HL-60/S4 treated with retinoic acid at 250 ng/mL for 4 days and 3 days (cell line): ENCODE data around the gene KCNH5.
"Not testable (repeated sequence)": the region's sequence is repeated elsewhere in the genome, so short reads cannot be mapped to it uniquely, and the experiment has no call there.

Experiments used
- in situ Hi-C: fragments of 300-500 bp; cut with MboI; formaldehyde crosslinking; loops from 2 replicates; pipeline ENCODE4 v1.7.0; 2022; ENCODE audit warnings: low sequenced_read_pairs

The KCNH5 gene

DNA sequence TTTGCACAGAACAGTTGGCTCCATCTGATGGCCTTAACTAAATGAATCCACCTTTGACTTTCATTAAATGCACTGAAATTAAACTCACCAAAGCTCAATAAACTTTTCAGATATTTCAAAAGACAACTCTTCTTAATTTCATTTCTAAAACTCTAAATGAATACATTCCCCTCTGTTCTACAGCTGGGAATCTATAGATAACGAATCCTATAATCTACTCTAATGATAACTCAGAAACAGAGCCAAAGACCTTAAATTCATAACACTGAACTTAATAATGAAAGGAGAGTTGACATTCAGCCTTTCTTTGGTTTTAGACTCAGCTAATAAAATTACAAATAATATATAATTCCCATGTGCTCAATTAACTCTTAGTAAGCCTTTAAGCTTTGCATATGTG, 150.5 kb downstream of the KCNH5 start:
- in situ Hi-C loops = no loop called here

DNA sequence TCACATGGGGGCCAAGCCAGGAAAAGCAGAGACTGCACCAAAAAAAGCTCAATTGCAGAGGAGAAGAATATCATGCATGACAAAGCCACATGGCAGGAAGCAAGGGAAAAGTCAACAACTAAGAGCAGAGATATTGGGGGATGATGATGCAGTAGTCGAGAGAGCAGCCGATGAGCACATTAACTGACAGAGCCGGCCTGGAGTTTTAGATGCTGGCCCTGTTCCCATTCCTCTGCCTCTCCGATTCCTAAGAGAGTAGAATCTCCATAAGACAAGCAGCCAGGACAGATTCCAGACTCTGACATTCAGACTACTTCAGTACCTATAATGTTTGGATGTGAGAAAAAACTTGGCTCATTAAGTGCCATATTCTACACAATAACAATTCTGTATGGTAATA, 155.9 kb downstream of the KCNH5 start:
- in situ Hi-C loops = no loop called here

DNA sequence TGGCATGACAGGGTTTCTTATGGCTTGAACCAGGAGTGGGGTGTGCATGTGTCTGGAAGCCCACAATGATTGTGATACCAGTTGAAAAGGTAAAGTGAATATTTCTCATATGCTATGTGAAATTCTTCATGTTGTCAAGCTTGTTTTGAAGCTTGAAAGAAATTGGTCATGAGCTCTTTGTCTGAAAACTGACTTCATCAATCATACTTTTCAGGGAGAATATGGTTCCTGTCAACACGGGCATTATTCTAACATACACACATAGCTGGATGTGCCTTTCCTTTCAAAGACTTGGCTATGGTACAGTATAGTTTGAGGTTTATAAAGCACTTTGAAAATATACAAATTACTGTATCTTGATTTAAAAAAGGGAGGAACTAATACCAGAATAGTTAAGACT, 158.8 kb downstream of the KCNH5 start:
- in situ Hi-C loops = no loop called here

DNA sequence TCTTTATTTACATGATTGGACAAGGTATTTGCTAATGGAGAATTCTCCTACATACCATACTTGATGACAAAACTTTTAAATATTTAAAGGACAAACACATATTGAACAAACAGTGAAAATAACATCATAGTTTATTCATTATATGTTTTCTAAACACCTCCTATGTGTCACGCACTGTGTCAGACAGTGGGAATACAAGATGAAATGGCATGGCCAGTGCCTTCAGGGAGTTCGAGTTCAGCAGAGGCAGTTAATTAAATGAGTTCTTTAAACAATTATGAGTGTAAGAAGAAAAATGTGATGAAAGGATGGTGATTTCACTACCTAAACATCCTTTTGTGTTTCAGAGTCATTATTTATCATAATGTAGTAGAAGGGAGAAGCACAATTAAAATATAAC, 159.8 kb downstream of the KCNH5 start:
- in situ Hi-C loops = no loop called here

DNA sequence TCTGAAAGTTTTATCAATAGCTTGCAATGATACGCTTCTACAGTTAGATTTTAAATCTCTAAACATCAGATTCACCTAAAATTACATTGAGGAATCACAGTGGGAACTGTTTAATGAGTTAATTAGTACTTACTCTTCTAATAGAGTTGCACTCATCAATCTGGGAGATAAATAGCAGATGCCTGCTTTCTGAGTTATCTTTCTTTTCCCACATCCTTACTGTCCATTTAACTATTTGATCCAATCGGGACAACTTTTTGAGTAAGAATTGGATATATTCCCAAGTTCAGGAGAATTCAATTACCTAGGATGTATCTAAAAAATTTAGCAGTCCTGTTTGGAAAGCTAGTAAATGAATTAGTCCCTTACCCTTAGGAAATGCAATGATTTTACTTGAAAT, 162.3 kb downstream of the KCNH5 start:
- in situ Hi-C loops = no loop called here

DNA sequence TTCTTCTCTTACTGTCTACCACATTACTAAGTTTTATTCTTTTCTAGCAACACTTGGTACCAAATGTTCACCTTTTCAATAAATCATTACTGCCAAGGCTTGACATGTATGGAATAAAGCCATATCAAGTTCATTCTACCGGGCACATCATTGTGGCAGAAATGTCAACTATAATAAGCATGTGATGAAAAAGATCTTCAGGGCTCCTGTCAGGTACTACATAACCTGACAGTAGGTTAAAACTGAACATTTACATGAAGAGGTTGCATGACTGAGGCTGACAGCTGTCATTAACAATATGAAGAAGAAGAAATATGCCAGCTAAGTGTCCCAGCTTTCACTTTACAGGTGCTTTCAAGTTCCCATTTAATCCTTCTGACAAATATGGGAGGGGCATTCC, 178.9 kb downstream of the KCNH5 start:
- in situ Hi-C loops = no loop called here

DNA sequence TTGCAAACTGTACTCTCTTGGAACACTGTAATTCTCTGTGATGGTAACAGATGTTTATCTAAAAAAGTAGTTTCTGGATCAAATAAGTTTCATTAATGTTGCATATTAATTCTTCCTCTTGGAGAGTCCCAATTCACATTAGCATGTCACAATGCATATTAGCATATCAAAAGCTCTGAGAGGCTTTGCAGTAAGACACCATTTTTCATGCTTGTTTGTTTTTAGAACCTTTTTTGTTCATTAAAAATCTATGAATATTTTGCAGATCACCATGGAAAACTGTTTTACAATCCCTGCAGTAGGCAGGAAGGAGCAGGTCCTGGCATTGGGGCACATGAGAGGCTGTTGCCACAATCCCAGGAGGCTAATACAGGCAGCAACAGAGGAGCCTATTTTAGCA, 180.7 kb downstream of the KCNH5 start:
- in situ Hi-C loops = no loop called here

DNA sequence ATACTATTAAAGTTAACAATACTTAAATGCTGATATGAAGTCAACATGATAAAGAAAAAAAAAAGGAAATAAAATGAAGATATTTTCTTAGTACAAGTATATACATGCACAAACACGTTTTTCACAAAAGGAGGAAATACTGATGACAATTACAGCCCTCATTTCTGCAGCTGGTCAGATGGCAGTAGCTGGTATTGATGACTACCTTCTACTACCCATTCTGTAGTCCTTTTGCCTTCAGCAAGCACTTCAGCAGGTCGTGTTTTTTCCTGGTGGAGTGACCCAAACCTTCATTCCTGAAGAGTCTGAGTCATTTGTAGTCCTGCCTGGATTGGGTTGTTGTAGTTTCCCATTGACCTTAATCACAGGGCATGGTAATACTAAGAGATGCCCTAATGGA, 187.2 kb downstream of the KCNH5 start:
- in situ Hi-C loops = not testable (repeated sequence)

DNA sequence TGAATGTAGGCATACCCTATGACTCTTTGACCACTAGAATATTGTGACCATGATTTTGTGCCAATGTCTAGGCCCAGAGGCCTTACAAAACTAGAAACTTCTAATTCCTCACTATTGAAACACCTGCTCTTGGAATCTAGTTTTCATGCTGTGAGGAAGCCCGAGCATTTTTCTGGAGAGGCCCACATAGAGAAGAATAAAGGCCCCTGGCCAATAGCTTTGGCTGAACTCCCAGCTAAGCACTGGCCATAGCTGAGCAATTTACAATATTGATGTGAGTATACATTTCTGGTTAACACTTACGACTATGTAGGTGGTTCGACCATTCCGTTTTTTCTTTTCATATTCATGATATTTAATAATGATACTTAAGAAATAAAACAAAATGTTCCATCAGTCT, 190.3 kb downstream of the KCNH5 start:
- in situ Hi-C loops = no loop called here

DNA sequence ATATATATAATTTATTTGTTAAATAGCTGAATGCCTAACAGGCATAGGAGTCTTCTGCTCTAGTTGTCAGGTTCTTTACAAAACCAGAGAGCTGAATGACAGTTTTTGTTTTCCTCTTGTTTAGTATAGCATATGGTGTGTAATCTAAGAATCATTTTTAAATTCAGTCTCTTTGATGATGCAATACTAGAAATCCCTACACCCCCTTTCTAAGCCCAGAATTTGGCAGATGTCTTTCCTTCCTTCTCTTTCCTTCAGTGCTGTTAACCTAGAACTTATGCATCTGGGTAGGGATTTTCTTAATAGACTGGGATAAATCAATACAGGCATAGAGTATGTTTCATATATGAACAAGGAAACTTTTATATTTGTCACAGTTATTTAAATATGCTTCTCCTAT, 198.1 kb downstream of the KCNH5 start:
- in situ Hi-C loops = no loop called here

DNA sequence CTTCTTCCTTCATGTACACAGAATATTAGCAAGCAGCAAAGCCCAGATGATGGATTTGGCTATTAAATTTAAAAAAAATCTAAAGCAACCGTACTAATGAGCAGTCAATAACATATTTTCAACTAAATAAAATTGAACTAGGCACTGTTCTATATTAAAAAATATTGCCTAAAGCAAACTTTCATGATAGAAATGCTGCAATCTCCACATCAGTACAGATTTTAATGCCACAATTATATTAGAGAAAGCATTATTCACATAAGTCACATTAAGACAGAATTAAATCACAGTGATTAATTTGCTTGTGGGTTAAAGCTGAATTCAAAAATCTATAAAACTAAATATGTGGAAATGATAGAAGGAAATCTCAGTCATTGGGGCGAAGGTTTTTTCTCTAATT, 200.7 kb downstream of the KCNH5 start:
- in situ Hi-C loops = no loop called here

DNA sequence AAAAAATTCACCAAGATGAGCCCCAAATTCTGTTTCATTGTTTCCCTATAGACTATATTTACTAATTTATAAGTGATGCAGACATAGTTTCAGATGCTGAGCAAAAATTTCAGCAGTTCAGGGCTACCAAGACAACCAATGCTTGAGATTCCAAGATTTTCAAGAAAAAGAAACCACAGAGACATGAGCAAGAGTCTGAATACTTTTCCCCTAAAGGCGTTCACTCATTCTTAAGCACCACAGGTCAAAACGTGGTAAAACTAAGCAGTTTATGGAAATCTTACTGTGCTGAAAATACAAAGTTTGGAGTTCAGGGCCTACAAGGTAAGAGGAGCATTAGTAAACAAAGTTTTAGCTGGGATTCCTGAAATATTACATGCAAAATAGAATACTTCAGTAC, 221.2 kb downstream of the KCNH5 start:
- in situ Hi-C loops = no loop called here

DNA sequence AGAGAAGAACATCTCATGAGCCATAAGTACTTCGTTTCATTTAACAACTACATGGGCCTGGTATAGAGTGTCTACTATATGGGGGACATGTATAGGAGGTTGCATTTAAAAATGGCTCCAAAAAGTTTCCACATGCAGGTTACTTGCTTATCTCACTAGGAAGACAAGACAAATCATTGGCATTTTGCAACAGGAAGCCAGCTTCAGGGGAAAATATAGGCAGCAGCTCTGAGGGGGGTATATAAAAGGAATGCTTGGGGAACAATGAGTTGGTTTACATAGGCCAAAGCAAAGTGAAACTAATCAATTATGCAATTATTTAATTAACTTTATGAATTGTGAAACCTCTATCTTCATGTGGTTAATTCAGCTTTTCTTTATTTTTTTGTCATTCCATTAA, 225.3 kb downstream of the KCNH5 start:
- in situ Hi-C loops = no loop called here

DNA sequence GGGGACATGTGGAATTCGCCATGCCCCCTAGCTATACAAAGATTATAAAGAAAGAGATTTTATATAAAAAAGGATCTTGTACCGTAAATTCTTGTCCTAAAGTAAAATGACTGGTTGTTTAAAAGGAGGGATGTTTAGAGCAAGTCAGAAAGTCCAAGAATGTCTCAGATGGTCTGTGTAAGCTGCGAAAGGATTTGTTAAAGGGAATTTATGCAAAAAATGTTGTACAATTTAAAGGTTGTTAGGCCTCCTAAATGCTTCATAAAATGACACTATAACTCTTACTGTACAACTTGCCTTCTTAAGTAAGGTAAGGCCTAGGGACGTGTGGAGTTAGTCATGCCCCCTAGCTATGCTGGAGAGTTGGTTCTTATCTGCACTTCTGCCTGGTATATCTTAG, 237.6 kb downstream of the KCNH5 start:
- in situ Hi-C loops = no loop called here

DNA sequence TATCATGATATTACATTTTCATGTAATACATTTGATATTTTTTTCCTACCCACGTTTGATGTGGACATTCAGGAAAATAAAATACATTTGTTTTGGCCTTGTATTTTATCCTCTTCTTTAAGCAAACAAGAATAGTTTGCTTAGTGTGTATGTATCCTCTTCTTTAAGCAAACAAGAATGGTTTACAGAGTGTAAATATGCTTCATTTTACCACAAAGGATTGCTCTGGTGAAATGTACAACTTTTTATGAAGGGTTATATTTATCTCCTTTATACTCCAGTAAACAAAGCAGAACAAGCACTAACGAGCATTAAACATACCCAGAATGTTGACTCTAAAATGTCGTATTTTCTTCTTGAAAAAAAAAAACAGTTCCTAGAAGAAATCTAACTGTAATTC, 244.7 kb downstream of the KCNH5 start:
- in situ Hi-C loops = no loop called here

DNA sequence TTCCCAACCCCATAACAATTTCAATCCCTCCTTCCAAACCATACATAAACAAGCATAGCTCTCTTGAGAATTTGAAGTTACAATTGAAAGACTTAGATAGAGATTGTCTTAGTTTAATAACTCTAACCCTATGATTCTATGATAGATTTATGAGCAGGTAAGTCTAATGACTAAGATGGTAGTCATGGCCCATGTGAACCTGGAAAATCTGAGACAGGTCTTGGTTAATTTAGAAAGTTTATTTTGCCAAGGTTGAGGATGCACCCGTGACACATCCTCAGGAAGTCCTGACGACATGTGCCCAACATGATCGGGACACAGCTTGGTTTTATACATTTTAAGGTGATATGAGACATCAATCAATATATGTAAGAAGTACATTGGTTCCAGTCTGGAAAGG, 248.8 kb downstream of the KCNH5 start:
- in situ Hi-C loops = no loop called here

DNA sequence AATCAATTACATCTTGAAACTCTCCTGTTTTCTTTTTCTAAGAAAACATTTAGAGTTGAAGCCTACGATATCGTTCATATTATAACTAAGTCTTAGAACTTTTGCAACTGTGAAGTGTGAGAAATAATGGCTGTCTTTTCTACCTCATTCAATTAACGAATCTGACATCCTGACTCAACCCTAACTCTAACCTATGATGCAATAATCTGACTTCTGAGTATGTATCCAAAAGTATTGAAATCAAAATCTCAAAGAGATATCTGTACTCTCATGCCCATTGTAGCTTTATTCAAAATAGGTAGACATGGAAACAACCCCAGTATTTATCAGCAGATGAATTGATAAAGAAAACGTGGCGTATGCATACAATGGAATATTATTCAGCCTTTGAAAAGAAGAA, 252.7 kb downstream of the KCNH5 start:
- in situ Hi-C loops = no loop called here

DNA sequence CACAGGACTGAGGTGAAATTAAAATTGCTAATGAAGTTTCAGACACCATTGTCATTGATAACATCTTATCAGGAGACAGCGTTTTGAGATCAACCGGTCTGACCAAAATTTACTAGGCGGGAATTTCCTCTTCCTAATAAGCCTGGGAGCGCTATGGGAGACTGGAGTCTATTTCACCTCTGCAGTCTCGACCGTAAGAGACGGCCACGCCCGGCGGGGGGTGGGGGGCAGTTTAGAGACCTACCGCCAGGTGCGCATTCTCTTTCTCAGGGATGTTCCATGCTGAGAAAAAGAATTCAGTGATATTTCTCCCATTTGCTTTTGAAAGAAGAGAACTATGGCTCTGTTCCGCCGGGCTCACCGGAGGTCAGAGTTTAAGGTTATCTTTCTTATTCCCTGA, 263.9 kb downstream of the KCNH5 start:
- in situ Hi-C loops = not testable (repeated sequence)

DNA sequence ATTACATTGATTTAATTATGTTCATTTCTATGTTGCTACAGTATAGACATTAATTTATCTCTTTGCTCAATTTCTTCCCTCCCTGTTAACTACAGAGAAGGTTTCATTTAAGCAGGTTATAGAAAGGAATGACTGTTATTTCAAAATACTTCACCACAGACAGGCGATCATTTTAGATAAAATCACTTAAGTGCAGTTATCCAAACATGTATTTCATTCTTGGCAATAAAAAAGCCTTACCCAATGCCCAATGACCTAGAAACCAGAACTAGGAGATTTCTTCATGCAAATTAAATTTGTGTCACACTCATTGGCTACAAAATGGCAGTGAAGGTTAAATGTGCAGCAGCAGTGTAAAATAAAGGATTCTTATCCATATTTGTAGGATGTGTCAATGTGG, 266.4 kb downstream of the KCNH5 start:
- in situ Hi-C loops = no loop called here

DNA sequence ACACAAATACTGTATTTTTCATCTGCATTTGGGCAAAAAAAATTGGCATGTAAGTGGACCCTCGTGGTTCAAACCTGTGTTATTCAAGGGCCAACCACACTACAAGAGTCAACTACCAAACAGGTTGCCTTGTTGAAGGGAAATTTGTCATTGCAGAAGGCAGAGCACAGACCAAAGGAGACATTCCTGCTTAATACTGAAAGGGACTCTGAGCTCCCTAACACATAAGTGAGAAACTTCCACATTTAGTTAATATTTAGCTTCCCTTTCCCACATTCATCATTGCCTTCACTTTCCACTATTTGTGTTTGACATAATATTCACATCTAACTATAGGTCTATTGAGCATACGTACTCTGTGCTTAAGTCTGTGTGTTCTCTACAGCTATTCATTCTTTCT, 266.9 kb downstream of the KCNH5 start:
- in situ Hi-C loops = no loop called here

DNA sequence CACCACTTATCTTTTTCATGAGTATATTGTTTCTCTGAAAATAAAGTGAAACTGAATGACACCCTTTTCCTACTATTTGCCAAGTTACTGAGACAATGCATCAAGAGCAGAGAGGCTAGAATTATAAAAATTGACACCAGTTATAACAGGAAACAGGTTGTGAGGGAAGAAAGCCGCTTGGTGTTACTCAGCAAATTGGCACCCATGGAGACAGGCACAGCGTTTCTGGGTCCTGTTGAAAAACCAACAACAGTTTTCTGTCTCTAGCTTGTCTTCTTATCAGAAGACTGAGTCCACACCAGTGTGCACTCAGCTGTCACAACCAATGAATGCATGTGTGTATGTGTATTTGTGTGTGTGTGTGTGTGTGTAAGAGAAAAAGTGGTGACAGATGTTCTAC, 267.7 kb downstream of the KCNH5 start:
- in situ Hi-C loops = no loop called here

DNA sequence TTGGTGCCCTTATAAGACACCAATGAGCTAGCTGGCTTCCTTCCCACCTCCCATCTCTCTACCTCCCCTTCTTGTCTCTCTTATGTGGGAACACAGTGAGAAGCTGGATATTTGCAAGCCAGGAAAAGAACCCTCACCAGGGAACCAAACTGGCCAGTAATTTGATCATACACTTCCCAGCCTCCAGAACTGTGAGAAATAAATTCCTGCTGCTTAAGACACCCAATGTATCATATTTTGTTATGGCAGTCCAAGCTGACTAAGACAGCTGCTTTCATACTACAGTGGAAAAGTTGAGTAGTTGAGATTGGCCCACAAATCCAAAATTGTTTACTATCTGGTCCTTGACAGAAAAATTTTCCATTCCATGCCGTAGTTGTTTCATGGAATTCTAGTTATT, 269.0 kb downstream of the KCNH5 start:
- in situ Hi-C loops = no loop called here

DNA sequence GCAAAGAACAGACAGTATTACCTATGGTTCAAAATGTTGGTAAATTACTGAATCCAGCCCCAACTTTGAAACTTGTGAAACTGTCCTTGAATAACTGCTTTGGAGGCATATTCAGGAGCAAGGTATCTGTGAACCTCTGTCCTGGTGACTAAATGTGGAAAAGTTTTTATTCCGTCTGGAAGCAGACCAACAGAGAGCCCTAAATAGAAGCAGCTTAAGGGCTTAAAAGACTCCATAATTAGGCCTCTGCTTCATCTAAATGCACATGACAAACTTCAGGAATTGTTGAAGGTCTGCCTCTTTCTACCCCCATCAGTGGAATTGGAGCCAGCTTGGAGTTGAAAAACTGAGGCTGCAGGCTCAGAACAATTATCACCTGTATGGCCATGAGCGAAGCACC, 276.5 kb downstream of the KCNH5 start:
- in situ Hi-C loops = no loop called here

DNA sequence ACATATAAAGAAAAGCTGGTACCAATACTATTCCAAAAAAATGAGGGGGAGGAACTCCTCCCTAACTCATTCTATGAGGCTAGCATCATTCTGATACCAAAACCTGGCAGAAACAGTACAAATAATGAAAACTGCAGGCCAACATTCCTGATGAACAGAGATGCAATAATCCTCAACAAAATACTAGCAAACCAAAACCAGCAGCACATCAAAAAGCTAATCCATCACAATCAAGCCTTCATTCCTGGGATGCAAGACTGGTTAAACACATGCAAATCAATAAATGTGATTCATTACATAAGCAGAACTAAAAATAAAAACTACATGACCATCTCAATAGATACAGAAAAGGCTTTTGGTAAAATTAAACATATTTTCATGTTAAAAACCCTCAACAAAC, 281.3 kb downstream of the KCNH5 start:
- in situ Hi-C loops = no loop called here
